GM21717 (cell line): ENCODE measurements around the gene DRAP1.

ENCODE experiments used
- ATAC-seq: cut with Tn5 transposase; IDR thresholded peaks from one replicate; pipeline ENCODE4 v1.9.1; 2021; ENCODE audit warnings: mild to moderate bottlenecking, moderate library complexity; ENCODE audit not compliant: unreplicated experiment

DRAP1 gene

DNA sequence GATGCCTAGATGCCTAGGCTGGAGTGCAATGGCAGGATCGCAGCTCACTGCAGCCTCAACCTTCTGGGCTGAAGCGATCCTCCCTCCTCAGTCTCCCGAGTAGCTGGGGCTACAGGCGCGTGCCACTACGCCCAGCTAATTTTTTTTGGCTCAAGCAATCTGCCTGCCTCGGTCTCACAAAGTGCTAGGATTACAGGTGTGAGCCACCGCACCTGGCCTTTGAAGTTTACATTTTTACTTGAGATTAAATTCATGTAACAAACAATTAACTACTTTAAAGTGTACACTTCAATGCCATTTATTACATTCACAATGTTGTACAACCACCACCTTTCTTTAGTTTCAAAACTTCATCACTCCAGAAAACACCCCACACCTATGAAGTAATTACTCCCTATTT lies 15.5 kb upstream of the DRAP1 start:
- ATAC-seq, result no peak

DNA sequence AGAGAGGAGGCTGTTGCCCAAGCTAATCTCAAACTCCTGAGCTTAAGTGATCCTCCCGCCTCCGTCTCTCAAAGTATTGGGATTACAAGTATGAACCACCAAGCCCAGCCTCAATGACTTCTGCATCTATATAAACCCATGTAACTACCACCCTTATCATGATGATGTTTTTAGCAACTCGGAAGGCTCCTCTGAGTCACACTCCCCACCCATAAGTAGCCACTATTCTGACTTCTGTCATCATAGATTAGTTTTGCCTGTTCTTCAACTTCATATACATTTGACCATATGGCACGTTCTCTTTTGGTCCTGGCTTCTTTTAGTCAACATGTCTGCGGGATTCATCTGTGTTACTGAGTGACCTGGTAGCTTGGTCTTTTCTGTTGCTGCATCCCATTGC lies 12.6 kb upstream of the DRAP1 start:
- no peak for ATAC-seq

DNA sequence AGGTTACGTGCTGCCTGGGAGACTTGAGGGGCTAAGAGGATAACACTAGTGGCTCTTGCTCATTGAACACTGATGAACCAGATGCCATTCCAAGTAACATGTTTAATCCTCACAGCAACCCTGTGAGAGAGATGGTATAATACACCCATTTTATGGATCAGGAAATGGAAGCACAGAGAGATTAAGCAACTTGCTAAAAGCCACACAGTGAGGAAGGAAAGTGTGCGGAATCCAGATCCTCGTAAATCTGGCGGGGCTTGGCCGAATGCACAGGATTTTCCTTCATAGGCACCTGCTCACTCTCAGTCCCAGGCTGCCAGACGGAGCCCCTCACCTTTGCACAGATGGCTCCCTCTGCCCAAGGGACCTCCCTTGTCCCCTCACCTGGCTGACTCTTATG lies 11.3 kb upstream of the DRAP1 start:
- no peak for ATAC-seq

DNA sequence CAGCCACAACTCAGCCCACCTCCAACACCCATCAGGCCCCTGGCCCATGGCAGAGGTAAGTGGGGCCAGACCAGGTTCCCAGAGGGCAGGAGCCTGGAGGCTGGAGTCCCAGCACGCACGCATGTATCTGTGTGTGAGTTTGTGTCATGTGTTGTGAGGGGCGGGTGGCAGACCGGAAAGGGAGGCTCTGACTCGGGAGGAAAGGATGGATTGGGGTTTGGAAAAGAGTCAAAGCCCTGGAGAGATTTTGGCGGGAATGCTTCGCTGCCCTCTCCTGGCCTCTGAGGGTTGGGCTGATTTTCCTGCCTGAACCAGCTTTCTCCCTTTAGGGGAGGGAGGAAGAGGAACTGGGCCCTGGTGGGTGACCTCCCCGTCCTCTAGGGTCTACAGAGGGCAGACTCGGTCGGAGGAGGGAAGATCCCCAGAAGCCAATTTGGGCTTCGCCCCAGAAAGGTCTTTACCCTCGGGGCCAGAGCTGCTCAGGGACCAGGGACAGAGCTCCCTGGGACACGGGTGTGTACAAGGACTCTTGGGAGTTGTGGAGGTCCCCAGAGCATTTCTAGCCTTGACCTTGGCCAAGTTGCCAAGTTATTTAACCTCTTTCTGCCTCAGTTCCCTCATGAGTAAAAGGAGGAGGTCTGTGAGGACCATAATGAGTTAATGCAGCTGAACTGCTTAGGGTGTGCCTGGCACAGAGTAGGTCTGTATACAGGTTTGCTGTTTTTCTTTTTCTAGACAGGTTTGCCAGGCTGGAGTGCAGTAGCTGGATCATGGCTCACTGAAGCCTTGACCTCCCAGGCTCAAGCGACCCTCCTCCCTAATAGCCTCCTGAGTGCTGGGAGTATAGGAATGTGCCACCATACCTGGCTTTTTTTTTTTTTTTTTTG lies 7.3 kb upstream of the DRAP1 start:
- ATAC-seq, result no peak

- no peak for ATAC-seq
Measured at GRCh38 chr11:65912845-65913244, 6.4 kb upstream of the DRAP1 start.

DNA sequence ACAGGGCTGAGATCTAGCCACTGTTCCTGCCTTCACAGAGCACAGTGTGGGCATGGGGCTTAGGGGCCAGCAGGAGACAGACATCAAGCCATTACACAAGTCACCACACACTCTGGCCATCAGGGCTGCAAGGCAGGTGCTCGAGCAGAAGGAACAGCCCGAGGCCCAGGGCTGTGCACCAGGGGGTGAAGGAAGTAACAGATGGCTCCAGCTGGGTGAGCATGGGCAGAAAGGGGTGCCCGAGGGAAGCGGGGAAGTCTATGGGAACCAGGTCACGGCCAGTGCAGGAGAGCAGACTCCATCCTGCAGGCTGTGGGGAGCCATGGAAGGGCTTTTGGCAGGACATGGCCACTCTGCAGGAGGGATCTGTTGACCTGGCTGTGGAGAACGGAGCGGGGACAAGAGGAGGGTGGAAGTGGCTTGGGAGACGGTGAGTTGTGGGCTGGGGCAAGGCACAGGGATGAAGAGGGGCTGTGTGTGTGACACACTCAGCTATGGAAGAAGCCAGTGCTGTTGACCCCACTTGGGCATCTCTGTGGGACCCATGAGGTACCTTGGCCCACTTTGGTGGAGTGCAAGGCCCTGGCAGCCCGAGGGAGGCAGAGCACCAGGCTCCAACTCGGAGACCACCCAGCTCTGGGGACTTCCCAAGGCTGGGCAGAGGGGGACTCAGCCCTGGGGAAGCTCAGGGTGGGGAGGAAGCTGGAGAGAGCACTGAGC lies 4.0 kb upstream of the DRAP1 start:
- no peak for ATAC-seq

DNA sequence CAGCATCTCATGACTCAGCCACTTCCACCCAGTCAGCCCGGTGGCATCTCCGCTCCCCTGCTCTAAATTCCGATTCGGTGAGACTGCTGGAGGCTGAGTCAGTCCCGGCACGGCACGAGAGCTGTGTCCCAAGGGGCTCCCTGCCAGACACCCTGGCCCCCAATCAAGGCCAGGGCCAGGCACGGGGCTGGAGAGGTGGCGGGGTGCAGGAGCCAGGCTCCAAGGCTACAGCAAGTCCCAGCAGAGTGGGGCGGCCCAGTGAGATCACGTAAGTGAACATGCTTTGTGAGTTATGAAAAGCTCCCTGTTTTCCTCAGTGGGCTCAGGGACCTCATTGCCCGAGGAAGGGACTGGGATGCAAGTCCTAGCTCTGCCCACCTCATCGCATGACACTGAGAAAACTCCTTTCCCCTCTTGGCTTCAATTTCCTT lies 3.4 kb upstream of the DRAP1 start:
- ATAC-seq, result no peak

DNA sequence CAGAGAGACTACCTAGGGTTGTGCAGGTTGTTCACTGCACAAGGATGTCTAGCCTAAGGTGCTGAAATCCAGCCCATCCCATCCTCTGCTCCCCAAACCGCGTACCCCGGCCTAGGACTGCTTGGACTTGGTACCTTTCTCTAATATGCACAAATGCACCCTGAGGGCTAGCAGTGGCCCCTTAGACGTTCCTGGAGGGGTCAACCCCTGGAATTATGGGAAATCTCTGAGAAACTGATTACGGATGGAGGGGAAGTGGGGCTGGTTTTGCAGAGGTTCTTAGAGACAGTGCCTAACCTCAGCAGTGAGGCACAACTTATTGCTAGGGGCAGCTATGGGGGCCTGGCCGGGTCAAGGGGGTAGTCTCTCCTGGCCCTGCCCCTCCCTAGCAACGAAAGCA lies 2.8 kb upstream of the DRAP1 start:
- ATAC-seq, result no peak

DNA sequence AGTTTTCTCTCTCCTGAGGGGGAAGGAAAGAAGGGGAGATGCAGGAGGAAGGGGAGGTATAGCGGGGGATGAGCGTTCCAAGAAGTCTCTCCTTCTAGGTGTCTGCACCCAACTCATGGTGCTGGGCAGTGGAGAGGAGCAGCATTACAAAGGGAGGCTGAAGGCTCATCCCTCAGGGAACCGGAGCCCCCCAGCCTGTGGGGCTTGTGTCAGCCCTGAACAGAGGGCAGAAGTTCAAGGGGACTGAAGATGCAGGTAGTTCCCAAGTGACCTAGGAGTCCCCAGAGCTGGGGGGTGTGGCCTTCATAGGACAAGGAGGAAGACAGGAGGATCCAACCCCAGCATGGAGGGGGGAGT lies 2.2 kb upstream of the DRAP1 start:
- no peak for ATAC-seq

DNA sequence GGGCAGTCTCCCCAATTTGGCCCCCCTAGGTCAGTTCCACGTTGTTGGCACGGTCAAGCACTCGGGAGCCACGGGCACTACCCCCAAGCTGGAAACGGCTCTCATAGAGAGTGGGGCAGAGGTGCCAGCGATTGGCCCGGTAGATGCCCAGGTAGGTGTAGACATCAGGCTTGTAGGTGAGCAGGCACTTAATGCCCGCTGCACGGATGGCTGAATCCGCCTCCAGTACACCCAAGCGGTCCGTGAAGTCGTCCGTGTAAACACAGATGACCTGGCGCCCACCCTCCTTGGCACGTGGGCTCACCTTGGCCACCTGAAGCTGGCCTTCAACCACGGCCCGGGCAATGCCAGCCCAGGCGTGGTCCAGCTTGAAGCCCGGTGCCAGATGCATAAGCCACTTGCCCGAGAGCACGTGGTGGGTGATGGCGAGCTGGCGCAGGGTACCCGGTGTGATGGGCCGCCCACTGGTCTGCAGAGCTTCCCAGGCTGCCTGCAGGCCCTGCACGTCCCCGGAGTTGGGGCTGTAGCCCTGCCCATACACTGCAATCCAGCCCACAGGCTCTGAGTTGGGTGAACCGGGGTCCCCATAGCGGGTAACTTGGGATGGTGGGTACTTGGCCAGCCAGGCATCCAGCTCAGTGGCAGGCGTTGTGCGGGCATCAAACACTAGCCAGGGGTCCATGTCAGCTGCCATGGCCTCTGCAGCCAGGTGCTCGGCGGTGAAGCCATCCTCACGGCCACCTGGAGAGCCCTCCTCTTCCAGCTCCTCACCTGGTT lies 1.6 kb upstream of the DRAP1 start:
- ATAC-seq, result no peak

DNA sequence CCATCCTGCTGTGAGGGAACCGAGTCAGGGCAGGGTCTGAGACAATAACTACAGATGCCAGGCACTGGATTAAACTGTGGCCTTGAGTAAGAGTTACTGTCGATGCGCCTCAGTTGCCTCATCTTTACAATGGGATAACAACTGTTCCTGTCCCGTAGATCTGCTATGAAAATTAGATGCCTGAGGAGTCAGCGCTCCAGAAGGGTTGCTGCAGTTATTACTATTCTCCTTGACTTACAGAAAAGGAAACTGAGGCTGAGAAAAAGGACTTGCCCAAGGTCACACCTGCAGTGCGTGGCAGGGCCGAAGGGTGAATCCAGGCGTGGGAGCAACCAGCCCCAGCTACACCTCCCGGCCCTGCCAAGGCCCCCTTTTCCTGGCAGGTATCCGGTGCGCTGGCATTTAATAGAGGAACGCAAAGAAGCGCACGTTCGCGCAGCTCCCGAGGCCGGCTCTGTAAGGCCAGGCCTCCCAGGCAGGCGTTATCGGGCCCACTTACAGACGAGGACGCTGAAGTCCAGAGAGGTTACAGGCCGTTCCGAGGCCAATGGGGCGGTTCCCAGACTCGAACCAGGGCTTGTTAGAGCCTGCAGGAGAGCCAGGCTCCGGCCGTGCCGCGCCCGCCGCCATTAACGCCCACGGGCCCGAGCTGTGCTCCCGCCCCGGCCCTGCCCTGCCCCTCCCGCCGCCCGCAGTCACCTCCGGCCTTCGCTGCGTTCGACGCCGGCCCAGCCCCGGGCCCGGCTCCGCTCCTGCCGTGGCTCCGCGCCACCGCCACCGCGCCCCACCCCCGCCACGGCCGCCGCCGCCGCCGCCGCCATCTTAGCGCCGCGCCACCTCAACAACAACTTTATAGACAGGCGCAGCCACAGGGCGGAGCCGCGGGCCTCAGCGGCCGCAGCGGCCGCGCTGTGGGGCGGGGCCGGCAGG lies 750 bp upstream of the DRAP1 start, which contains the start of gene C11orf68:
Gene C11orf68, minus strand, starts transcription at position 852 of the 930 bp plus-strand sequence. Its CDS starts 31 bp downstream, at position 821.
- peak; percentile 37 for ATAC-seq

DNA sequence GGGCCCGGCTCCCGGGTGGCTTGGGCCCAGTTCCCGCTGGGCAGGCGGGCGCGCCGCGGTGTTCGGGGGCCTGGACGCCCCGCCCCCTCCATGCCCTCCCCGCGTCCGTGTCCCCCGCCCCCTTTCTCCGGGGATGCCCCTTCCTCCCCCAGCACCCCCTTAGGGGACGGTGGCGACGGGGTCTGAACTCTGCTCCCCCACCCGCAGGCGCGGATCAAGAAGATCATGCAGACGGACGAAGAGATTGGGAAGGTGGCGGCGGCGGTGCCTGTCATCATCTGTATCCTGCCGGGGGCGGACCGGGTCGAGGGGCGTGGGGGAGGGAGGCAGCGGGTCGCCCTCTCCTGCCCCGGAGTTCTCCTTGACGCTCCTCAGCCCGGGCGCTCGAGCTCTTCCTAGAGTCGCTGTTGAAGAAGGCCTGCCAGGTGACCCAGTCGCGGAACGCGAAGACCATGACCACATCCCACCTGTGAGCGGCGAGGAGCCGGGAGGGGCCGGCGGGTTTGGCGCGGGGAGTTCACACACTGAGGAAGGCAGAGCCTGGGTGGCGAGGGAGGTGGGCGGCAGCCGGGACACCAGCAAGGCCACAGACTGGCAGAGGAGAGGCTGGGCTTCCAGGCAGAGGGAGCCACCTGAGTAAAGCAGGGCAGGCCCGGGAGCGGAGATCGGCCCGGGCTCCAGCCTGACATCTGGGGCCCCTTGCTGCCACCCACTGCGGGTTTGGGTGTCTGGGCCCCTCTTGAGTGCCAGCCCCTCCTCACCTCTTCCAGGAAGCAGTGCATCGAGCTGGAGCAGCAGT lies 546 bp downstream of the DRAP1 start:
- ATAC-seq, result peak; percentile 35

DNA sequence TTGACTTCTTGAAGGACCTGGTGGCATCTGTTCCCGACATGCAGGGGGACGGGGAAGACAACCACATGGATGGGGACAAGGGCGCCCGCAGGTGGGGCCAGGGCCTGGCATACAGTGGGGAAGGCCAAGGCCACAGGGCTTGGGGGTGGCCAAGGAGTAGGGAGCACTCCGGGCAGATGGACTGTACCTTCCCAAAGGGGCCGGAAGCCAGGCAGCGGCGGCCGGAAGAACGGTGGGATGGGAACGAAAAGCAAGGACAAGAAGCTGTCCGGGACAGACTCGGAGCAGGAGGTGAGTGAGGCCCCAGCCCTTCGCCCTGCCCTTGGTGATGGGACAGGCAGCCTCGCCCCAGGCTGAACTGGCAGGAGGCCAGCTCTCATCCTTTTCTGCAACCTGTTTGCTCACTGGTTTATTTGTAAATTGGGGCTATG lies 1.2 kb downstream of the DRAP1 start:
- ATAC-seq, result no peak

DNA sequence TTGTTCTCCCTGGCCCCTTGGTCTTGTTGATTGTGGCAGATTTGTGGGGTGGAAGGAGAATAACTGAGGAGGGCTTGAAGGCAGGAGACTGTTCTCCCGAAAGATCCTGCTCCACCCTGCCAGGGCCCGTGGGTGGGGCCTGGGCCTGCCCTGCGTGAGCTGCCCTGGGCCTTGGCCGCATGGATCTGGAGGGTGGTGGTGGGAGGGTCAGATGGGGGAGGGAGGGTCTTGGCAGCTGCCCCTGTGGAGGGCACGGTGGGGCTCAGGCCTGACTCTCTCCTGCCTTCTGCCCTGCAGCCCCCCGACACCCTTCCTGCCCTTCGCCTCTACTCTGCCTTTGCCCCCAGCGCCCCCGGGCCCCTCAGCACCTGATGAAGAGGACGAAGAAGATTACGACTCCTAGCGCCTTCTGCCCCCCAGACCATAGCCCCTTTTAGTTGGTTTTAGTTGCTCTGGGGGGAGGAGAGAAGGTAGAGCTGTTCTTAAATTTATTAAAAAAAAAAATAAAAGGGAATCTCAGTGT lies 1.9 kb downstream of the DRAP1 start:
- no peak for ATAC-seq

DNA sequence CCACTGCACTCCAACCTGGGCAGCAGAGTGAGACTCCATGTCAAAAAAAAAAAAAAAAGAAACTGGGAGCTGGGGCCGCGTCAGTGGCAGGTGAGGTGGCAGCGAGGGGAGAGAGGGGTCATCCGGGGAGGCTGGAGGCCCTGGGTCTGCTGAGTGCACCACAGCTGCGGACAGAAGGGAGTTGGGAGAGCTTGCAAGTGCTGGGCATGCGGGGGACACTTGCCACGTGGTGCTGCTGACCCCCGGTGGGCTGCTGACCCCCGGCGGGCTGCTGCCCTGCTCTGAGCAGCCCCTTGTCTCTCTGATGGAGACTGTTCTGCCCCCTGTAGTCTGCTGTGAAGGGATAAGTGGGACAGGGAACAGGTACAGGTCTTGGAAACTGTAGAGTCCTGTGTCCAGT lies 2.6 kb downstream of the DRAP1 start:
- no peak for ATAC-seq

DNA sequence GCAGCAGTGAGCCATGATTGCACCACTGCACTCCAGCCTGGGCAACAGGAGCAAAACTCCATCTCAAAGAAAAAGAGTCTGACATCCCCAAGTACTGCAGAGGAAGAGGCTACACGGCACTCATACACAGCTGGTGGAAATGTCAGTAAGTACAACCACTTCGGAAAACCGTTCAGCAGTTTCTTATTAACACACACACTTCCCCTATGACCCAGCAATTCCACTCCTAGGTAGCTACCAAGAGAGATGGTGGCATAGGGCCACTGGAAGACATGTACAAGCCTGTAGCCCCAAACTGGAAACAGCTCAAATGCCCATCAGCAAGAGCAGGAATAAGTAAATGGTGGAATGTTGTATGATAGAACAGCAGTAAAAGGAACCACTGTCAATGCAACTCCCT lies 3.3 kb downstream of the DRAP1 start:
- ATAC-seq, result no peak

DNA sequence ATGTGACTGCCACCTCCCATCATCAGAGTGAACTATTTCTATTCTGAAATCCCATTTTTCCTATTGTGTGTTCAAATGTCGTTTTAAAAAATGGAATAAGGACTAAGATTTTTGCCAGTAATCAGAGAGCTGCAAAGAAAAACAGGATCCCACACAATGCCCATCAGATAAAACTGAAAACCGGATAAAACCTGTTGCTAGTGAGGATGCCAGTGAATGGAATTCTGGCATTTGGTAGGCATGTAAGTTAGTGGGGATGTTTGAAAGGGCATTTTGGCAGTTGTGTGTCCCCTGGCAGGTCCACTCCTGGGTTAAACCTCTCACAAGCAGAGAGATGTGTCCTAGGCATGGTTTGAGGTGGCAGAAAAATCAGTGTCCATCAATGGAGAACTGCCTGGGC lies 6.2 kb downstream of the DRAP1 start:
- no peak for ATAC-seq

DNA sequence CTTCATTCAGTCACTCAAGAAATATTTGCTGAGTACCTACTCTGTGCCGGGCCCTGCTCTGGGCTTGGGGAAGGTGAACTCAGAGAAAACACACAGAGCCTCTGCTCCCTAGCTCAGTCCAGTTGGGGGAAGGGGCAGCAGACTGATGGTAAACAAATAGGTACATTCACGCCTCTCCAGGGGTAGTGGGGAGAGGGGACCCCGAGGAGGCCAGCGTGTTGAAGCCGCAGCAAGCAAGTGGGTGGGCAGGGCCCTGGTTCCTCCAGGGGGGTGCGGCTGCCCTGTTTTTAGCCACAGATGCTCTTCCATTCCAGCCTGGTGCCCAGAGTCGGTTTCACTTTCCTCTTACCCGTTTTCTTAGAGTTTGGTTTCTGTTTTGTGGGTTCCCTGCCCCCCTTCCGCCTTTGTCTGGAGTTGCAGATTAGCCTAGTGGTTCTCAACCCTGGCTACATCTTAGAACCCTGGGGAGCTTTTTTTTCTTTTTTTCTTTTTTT lies 8.7 kb downstream of the DRAP1 start:
- ATAC-seq, result peak; percentile 70

DNA sequence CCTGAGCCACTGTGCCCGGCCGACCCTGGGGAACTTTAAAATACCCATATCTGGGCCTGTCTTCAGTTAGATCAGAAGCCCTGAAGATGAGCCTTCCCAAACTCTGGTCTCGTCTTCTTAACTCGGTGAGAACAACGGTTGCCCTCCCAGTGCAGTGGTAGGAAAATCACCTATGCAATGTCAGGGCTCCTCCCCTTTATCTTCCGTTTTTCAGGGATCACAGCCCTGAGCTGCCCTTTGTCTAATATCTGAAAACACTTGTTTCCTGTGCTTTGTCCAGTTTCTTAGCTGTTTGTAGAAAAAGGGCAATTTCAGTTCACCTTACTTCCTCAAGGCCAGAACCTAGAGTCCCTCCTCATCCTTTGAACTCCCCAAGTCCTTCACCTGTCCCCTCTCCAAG lies 9.4 kb downstream of the DRAP1 start:
- ATAC-seq, result no peak
